ENCODE results near the gene HPSE2.

DNA sequence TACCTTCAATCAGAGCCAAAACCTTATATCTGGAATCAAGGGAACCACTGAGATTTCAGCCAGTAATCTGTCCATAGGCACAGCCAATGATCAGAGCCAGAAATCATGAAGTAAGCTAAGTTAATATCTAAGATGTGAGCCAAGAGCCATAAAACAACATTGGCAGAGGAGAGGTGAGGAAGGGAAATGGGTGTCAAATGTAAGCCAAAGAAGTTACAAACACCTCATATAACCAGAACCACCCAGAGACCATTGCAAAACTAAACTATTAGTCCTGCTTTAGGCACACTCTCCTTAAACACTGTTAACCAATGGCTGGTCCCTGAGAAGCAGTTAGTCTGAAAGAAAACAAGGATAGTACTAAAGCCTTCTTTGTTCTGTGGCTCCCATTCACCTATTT is 173.1 kb downstream of the HPSE2 start:
- TF ChIP-seq POLR2AphosphoS5 (IDR thresholded peaks at IDR 0.05; ENCODE audit: borderline replicate concordance, low read depth, low read length), result no peak
- no peak for TF ChIP-seq EZH2 (IDR thresholded peaks at IDR 0.05)
